HUES6 (cell line): ENCODE measurements around the gene PPP6R1.

Experiments
- H3K27ac ChIP-seq: 2 replicates; pipeline ENCODE4 v1.7.0; 2013; ENCODE audit warnings: low read depth, mild to moderate bottlenecking, low read length, inconsistent platforms
- H3K27me3 ChIP-seq: 2 replicates; pipeline ENCODE4 v1.6.1; 2013; ENCODE audit warnings: low read length; ENCODE audit not compliant: control insufficient read depth, insufficient read depth
- H3K36me3 ChIP-seq: 2 replicates; pipeline ENCODE4 v1.6.1; 2013; ENCODE audit warnings: low read length; ENCODE audit not compliant: control insufficient read depth, insufficient read depth
- H3K4me1 ChIP-seq: 2 replicates; pipeline ENCODE4 v1.6.1; 2013; ENCODE audit warnings: low read length; ENCODE audit not compliant: control insufficient read depth, insufficient read depth
- H3K4me3 ChIP-seq: 2 replicates; pipeline ENCODE4 v1.5.1; 2013; ENCODE audit warnings: low read depth, low read length
- H3K9ac ChIP-seq: one replicate; pipeline ENCODE4 v1.6.1; 2013; ENCODE audit warnings: mild to moderate bottlenecking, low read length
- H3K9me3 ChIP-seq: 2 replicates; pipeline ENCODE4 v1.6.1; 2013; ENCODE audit warnings: low read depth, low read length; ENCODE audit not compliant: control insufficient read depth, insufficient read depth

The PPP6R1 gene

GRCh38 chr19:55188625-55189024 is 70.2 kb downstream of the PPP6R1 start:
- H3K27me3 ChIP-seq = peaks cover 10% of the 10 kb centered on the region; the same call in 1 of the 2 replicates
- no peaks in the 10 kb centered on the region for H3K9me3 ChIP-seq
- H3K27ac ChIP-seq = no peak overlapping the region
- H3K4me1 ChIP-seq = no peaks in the 10 kb centered on the region
- no peak overlapping the region for H3K4me3 ChIP-seq
- H3K9ac ChIP-seq = no peak overlapping the region
- no peaks in the 10 kb centered on the region for H3K36me3 ChIP-seq

- Histone ChIP-seq H3K27ac (no peak overlapping the region), H3K36me3 (no peaks in the 10 kb centered on the region), H3K9me3 (no peaks in the 10 kb centered on the region), H3K4me1 (no peaks in the 10 kb centered on the region), H3K27me3 (peaks cover 29% of the 10 kb centered on the region), H3K4me3 (no peak overlapping the region), H3K9ac (no peak overlapping the region)
Measured at GRCh38 chr19:55186080-55186479, 72.7 kb downstream of the PPP6R1 start.

- Histone ChIP-seq H3K27me3 (peaks cover 64% of the 10 kb centered on the region), H3K4me3 (no peak overlapping the region), H3K9ac (no peak overlapping the region), H3K9me3 (no peaks in the 10 kb centered on the region), H3K4me1 (peaks cover 2% of the 10 kb centered on the region; the same call in 1 of the 2 replicates), H3K27ac (no peak overlapping the region), H3K36me3 (no peaks in the 10 kb centered on the region)
Measured at GRCh38 chr19:55181740-55182139, 77.1 kb downstream of the PPP6R1 start.
